Measurements from ENCODE around the gene AKAP1.

DNA sequence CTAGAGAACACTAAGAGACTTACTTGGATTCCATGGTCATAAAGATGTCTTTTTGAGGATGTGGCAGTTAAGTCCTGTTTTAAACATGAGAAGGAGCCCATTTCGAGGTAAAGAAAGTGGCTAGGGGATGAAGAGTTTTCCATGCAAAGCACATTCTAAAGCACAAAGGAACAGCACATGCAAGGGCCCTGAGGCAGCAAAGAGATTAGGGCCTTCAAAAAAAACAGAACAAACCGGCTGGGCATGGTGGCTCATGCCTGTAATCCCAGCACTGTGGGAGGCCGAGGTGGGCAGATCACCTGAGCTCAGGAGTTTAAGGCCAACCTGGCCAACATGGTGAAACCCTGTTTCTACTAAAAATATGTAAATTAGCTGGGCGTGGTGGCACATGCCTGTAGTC is 79.8 kb downstream of the AKAP1 start:
- no peak for TF ChIP-seq POLR2A (IDR thresholded peaks at IDR 0.05)
- TF ChIP-seq, protein P1, sequence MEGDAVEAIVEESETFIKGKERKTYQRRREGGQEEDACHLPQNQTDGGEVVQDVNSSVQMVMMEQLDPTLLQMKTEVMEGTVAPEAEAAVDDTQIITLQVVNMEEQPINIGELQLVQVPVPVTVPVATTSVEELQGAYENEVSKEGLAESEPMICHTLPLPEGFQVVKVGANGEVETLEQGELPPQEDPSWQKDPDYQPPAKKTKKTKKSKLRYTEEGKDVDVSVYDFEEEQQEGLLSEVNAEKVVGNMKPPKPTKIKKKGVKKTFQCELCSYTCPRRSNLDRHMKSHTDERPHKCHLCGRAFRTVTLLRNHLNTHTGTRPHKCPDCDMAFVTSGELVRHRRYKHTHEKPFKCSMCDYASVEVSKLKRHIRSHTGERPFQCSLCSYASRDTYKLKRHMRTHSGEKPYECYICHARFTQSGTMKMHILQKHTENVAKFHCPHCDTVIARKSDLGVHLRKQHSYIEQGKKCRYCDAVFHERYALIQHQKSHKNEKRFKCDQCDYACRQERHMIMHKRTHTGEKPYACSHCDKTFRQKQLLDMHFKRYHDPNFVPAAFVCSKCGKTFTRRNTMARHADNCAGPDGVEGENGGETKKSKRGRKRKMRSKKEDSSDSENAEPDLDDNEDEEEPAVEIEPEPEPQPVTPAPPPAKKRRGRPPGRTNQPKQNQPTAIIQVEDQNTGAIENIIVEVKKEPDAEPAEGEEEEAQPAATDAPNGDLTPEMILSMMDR (IDR thresholded peaks at IDR 0.05): no peak
- no peak for TF ChIP-seq EP300 (IDR thresholded peaks at IDR 0.05)
